GM21367 (cell line): Measurements from ENCODE around the gene LMO2.
"Not testable (repeated sequence)": the region's sequence is repeated elsewhere in the genome, so short reads cannot be mapped to it uniquely, and the experiment has no call there.

Experiments
- ATAC-seq: cut with Tn5 transposase; IDR thresholded peaks from one replicate; pipeline ENCODE4 v1.9.1; 2021; ENCODE audit not compliant: unreplicated experiment

The LMO2 gene

GRCh38 chr11:33863418-33864172 is 28.3 kb downstream of the LMO2 start:
- no peak for ATAC-seq

GRCh38 chr11:33861941-33862589 is 29.8 kb downstream of the LMO2 start:
- no peak for ATAC-seq

DNA sequence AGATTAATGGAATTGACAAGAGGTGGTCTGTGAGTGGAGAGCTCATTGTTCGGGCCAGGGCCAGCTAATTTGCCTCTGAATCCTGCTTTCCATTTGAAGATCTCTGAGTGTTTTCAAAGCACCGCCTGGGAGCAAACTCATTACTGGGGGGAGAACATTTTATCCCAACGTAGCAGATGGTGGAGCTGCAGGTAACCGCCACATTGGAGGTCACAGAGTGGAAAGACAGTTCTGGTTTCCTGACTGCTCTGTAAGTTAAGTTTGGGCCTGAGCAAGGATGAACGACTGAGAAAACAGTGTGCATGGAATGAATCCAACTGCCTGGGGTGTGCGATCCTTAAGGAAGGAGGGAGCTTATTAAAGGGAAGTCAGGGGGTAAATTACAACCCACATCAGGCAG is 30.5 kb downstream of the LMO2 start:
- no peak for ATAC-seq

- no peak for ATAC-seq
These were observed 30.9 kb downstream of the LMO2 start for GRCh38 chr11:33860926-33861325.

- ATAC-seq = no peak
These were observed 32.6 kb downstream of the LMO2 start for GRCh38 chr11:33859306-33859705.

DNA sequence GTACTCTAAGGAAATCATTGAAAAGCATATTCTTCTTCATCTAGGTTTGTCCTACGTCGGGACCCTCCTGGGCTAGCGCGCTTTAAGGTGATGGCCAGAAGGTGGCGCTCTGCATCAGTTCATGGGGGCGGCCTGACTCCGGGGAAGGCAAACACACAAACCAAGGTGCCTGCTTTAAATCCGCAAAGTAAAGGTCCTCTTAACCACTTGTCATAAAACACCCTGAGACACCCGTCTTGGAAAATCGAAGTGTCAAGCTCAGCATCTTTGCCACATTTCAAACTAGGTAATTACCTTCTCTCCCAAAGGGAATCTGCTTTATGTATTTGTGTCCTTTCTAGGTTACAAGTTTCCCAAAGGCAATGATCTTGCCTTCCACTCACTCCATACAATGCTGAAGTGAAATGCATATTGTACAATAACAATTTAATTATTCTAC is 33.9 kb downstream of the LMO2 start:
- ATAC-seq = no peak

DNA sequence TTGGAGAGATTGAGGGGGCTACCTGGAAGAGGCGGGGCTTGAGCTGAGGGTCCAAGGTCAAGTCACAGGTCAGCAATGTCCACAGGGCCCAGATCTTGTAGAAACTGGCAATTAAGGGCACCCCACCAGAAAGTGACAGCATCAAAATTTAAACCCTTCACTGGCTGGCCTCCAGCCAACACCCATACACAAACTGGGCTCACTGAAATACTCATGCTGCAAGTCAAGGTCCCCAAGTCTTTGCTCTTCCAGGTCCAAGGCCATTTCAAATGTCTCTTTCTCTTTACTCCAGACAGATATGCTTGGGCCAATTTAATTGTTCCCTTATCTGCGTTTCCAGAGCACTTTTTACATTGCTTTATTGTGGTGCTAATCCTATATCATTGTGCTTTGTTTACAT is 36.4 kb downstream of the LMO2 start:
- no peak for ATAC-seq

- ATAC-seq = no peak
These were observed 43.0 kb downstream of the LMO2 start for GRCh38 chr11:33848717-33849390.

GRCh38 chr11:33847251-33847650 is 44.6 kb downstream of the LMO2 start:
- no peak for ATAC-seq

GRCh38 chr11:33844236-33844635 is 47.6 kb downstream of the LMO2 start:
- no peak for ATAC-seq

GRCh38 chr11:33843018-33843417 is 48.9 kb downstream of the LMO2 start:
- ATAC-seq = no peak

DNA sequence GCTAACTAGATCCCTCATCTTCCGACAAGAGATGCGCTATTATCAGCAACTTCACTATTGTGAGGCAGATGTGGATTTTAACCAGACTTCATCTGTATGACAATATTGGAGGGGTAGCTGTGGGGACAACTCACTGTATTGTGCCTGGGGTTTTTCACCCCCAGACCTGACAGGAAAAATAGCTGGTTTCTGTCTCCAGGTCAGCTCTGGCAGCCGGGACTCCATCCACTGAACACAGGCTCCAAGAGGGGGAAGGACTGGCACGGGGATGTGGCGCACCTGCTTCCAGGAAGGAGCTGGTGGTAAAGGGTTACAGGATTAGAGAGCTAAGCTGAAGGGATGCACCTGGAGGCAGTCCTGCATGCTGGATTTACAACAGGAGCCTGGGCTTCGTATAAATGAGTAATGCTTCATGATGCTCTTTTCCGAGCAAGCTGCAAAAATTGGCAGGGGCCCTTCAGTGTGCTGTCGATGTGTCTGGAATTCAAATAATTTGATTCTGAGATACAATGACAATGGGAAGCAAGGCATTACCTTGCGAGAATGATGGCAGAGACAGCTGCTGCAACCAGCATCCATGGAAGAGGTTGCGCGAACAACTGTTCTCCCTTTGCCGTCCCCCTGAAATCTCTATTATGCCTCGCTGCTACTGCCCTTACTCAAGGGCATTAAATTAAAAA is 49.5 kb downstream of the LMO2 start:
- no peak for ATAC-seq

DNA sequence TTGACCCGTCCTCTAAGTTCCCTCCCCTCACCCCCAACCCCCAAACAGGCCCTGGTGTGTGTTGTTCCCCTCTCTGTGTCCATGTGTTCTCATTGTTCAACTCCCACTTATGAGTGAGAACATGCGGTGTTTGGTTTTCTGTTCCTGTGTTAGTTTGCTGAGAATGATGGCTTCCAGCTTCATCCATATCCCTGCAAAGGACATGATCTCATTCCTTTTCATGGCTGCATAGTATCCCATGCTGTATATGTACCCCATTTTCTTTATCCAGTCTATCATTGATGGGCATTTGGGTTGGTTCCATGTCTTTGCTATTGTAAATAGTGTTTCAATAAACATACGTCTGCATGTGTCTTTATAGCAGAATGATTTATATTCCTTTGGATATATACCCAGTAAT is 53.6 kb downstream of the LMO2 start:
- not testable (repeated sequence) for ATAC-seq

GRCh38 chr11:33837334-33837733 is 54.5 kb downstream of the LMO2 start:
- not testable (repeated sequence) for ATAC-seq

DNA sequence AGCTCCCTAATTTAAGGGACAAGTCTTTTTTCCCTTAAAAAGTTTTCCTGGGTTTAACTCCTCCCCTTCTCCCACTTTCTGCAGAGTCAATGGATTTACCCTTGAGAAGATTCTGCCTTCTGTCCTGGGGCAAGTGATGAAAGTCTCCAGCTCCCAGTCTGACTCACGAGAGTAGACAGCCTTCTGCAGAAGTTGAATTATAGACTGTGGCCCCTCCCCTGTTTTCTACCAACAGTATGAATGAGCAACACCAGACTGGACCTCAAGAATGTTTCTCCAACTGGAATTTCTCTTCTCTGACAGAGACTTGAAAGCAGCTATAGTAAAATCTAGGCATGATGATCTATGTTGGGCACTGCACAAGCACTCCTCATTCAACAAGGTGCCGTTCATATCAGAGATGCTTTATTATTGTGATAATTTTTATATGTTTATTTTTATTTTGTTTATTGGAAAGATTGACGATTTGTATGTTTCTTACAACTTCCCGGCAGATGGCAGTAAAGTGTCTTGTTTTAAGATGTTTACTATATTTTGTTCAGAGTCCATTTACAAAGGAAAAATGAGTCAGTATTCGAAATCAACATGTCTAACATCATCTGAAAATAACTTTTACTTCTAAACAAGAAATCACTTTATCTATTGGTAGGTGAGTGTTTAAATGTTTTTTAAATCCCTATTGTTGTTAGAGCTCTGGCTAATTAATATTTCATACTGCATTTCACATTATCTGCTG is 56.6 kb downstream of the LMO2 start:
- ATAC-seq = no peak

DNA sequence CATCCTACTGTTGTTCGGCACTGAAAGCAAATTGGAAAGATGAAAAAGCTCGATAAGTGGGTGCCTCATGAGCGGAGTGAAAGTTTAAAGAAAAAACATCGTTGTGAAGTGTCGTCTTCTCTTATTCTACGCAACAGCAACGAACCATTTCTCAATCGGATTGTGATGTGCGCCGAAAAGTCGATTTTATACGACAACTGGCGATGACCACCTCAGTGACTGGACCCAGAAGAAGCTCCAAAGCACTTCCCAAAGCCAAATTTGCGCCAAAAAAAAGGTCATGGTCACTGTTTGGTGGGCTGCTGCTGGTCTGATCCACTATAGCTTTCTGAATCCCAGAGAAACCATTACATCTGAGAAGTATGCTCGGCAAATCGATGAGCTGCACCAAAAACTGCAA is 59.2 kb downstream of the LMO2 start:
- ATAC-seq = no peak

DNA sequence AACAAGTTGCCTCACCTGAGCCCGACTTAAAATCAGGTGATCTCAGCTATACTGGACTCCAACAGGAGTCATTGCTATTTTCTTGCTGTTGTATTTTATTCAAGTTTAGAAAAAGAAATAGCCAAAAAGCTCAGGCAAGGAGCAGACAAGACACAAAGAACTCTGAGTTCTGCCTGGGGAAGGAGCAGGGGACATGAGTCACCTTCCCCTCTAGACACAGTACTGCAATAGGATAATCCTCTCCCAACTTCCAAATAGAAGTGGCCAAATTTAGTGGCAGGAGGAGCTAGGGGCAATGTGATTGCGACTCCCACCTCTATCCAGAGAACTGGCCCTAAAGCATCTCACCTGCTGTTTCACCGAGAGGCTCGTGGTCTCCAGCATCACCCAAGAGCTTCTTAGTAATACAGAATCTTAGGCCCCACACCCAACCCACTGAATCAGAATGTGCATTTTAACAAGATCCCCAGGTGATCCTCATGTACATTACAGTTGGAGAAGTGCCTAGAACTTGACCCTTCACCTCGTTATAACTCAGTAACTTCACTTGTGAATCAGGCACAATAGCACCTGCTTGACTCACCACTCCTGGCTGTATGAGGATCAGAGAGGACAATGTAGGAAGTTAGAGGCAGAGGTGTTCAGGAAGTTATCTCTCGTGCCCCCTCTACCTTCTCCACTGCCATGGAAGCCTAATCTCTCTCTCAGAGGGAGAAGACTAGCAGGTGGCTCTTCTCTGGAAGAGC is 60.8 kb downstream of the LMO2 start:
- no peak for ATAC-seq

DNA sequence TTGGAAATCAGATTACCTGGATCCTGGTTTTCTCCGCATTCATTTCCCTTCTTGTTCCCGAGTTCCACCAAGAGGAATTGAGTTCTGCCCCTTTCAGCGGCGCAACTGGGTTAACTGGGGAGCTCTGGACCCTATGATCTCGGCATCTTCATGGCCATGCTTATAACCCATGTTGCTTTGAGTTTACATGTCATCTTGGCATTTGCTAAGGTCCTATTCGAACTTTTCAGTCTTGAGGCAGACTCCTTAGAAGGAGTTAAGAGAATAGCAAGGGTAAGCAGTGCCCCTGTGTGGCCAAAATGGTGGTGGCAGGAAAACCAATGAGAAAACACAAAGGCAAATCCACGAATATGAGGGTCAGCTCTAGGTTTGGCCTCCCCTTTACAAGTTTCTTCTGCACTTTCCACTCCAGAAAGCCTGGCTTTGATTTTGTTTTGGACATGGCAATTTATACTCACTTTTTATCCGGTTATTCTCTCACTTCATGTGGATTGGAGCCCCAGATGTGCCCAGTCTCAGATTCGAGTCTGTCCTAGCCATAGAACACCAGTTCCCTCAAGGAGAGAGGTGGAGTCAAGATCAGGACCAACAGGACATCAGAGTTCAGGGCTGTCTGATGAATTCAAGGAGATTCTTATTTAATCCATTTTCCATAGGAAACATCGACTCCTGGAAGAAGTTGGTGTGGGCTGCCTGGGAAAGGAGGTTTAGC is 62.3 kb downstream of the LMO2 start:
- no peak for ATAC-seq

GRCh38 chr11:33828604-33829429 is 63.1 kb downstream of the LMO2 start:
- ATAC-seq = no peak
